Stimulated activated CD4-positive, alpha-beta T cell treated with anti-CD3 and anti-CD28 coated beads, Interleukin-12 subunit alpha, Interleukin-12 subunit beta, amount 100 ng/mL, for 24 hours (primary cell): ENCODE data around the gene NGF.

ENCODE experiments used
- DNase-seq, 2 experiments: peaks; one replicate each; pipeline ENCODE4 v3.0.0-alpha.2; 2020; ENCODE audit warnings: low read depth in 2 of 2

NGF gene

GRCh38 chr1:115283249-115283648, 54.8 kb downstream of the NGF start:
- DNase-seq = no peak

- DNase-seq = no peak
These were observed 55.2 kb downstream of the NGF start for GRCh38 chr1:115282807-115283208.

GRCh38 chr1:115281143-115281542, 56.9 kb downstream of the NGF start:
- DNase-seq = no peak

DNA sequence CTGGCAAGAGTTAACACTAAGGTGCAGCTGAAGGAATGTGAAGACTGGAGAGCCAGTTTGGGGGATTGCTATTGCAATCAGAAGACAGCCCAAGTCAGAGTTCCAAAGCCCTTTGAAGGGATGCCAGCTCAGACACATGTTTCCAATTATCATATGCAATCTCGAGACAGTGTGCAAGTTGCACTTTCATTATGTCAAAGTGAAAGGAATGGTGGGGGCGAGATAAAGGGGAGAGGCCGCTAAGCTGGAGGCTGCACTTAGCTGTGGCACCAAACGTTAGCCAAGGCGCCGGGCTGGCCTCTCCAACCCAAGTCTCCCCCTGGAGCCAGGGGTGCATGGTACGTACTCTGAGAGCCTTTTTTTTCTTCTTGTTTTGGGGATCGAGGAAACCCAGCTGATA, 58.0 kb downstream of the NGF start:
- no peak for DNase-seq

GRCh38 chr1:115278211-115278610, 59.8 kb downstream of the NGF start:
- no peak for DNase-seq

DNA sequence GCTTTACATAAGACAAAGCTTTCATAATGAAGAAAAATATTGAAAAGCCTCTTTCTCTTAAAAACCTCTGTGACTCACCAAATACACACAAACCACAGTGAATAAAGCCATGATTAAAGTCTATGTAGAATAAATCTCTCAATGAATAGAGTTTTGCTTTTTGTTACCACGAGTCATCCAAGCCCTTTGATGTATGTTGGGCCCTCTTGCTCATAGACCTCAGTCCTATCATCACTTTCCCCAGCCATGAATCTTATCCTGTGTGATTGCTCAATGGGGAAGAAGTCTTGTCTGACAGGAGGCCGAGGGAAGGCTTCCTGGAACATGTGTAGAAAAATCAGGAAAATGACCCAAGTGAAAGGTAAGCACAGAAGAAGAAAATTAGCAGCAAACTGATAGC, 60.8 kb downstream of the NGF start:
- no peak for DNase-seq

- no peak for DNase-seq
These were observed 62.8 kb downstream of the NGF start for GRCh38 chr1:115275216-115275615.

DNA sequence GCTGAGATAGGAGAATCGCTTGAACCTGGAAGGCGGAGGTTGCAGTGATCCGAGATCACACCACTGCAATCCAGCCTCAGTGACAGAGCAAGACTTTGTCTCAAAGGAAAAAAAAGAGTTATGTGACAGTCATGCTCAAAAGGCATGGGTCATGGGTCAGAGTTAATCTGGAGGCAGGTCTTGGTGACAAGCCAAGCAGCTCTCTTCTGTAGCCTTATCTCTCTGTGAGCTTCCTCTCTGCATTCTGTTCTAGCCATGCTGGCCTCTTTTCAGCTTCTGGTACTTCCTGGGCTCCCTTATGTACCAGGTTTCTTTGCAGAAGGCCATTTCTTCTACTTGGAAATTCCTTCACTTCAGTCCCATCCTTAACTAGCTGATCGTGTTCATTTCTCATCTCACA, 63.6 kb downstream of the NGF start:
- DNase-seq = no peak

GRCh38 chr1:115266729-115267421, 71.2 kb downstream of the NGF start:
- DNase-seq = no peak

GRCh38 chr1:115265099-115265498, 73.0 kb downstream of the NGF start:
- no peak for DNase-seq

DNA sequence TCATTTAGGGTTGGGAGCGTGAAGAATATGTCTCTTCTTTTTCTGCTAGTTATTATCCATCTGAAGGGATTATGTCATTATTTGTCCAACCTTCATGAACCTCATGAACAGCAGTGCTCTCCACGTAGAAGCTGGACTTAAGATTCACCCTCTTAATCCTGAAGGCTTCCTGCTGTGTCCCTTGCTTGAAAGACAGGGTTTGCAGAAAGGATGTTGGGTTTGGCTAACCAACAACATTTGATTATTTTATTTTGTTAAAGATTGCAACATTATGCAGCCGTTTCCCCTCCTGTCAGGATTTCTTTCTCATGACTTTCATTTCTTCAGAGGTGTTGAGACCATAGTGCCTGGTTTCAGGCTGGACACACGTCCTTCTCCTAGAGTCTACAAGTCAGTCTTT, 75.2 kb downstream of the NGF start:
- no peak for DNase-seq

GRCh38 chr1:115261496-115261895, 76.6 kb downstream of the NGF start:
- DNase-seq = no peak

GRCh38 chr1:115258302-115258866, 79.7 kb downstream of the NGF start:
- DNase-seq = no peak

DNA sequence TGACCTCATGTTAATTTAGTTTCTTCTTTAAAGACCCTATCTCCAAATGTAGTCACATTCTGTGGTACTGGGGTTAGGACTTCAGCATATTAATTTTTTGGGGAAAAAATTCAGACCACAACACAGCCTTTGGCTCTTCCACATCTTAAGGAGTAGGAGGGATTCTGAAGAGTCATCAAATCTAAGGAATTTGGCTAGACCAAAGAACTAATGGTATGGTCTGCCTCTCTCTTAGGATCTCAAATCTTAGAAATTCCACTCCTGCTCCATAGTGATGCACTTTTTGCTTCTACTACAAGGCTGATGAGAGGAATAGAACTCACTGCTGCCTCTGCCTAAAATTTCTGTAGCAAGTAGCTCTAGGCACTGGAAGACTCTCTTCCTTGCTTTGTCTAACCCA, 80.5 kb downstream of the NGF start:
- no peak for DNase-seq

DNA sequence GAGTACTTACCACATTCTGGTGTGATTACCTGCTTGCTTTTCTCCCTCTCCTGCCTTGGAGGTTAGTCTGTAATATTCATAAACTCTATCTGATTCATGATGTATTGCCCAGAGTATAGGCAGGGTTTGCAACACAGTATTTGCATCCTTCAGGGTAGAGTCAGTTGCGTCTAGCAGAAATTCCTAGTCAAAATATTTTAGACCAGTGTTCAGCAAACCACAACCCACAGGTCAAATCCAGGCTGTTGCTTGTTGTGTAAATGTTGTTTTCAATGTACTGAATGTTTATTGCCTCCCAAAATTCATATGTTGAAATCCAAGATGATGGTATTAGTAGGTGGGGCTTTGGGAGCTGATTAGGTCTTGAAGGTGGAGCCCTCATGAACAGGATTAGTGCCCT, 82.9 kb downstream of the NGF start:
- DNase-seq = no peak

DNA sequence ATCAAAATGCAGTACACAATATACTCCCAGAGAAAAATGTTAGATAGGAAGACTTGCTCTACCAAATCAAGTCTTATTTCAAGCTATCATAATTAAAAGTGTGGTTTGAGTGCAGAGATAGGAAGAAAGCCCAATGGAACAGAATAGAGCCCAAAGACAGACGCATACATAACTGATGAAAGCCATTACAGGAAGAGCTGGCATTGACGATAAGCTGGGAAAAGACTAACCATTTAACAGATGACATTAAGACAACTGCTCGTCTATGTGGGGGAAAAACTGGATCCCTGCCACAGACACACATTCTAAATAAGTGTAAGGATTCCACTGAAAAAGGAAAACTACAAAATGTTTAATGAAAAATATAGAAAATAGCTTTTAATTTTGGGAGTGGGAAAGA, 85.5 kb downstream of the NGF start:
- no peak for DNase-seq

- no peak for DNase-seq
These were observed 86.2 kb downstream of the NGF start for GRCh38 chr1:115251856-115252255.

DNA sequence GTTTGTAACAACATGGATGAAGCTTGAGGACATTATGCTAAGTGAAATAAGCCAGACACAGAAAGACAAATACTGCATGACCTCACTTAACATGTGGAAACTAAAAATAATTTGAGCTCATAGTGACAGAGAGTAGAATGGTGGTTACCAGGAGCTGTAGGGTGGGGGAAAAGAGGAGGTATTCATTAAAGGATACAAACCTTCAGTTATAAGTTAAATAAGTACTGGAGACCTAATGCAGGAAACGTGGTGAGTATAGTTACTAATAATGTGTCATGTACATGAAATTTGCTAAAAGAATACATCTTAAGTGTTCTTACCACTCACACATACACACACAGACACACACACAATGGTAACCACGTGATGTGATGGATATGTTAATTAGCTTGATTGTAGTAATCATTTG, 86.7 kb downstream of the NGF start:
- DNase-seq = no peak

GRCh38 chr1:115246526-115246925, 91.5 kb downstream of the NGF start:
- DNase-seq = no peak

GRCh38 chr1:115245227-115245626, 92.8 kb downstream of the NGF start:
- DNase-seq = no peak

GRCh38 chr1:115242543-115242942, 95.5 kb downstream of the NGF start:
- no peak for DNase-seq

DNA sequence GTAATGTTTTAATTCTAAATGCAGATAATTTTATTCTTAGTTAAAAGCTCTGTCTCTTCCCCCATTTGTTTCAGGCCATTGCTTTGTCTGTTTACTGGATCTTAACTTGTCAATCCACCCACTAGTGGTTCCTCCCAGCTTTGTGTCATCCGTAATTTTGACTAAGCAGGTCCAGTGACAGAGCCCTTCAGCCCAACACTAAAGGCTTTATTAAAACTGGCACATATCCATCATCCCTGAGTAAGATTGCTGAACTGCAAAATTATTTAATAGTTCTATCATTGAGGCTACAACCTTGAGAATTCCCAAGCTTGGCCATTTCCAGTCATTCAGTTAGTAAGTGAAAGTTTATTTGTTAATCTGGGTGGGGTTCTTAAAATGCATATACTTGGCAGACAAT, 96.7 kb downstream of the NGF start:
- DNase-seq = no peak

DNA sequence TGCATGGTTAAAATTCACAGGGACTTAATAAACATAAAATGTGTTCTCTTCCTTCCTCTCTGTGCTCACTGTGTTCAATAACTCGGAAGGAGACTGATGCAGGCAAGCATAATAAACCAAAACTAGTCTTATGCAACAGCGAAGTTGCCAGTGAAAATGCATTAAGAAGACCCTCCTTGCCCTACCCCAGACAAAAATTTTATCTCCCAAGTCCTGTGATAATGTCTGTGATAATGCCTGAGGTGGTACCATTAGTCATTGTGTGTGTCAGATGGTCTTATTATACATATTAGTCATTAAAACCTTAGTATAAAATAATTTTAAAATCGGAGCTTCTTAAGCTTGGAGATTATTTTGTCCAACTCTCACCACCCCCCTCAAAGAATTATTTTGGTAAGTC, 97.8 kb downstream of the NGF start:
- no peak for DNase-seq

GRCh38 chr1:115239426-115239825, 98.6 kb downstream of the NGF start:
- no peak for DNase-seq
